Trophoblast cell (in vitro differentiated cells and primary cell): Measurements from ENCODE around the gene SIDT2.
A peak's percentile ranks its signal among the peaks of the same experiment; 100 is the strongest.

Source experiments
- DNase-seq, 2 donors: peaks; one replicate each; pipeline ENCODE4 v3.0.0-alpha.2; 2016
- H2AFZ ChIP-seq: 2 replicates; pipeline ENCODE4 v1.6.1; 2013; ENCODE audit warnings: low read length, moderate library complexity, mild to moderate bottlenecking; ENCODE audit not compliant: insufficient read depth, poor library complexity
- H2AK5ac ChIP-seq: 2 replicates; pipeline ENCODE4 v1.6.1; 2013; ENCODE audit warnings: mild to moderate bottlenecking, low read length
- H2BK120ac ChIP-seq: 2 replicates; pipeline ENCODE4 v1.6.1; 2013; ENCODE audit warnings: low read length, mild to moderate bottlenecking, moderate library complexity; ENCODE audit not compliant: insufficient read depth, poor library complexity
- H2BK12ac ChIP-seq: 2 replicates; pipeline ENCODE4 v1.6.1; 2013; ENCODE audit warnings: mild to moderate bottlenecking, low read length, moderate library complexity
- H2BK5ac ChIP-seq: 2 replicates; pipeline ENCODE4 v1.6.1; 2013; ENCODE audit warnings: low read length, low read depth, moderate library complexity, mild to moderate bottlenecking; ENCODE audit not compliant: poor library complexity
- H3K14ac ChIP-seq: 2 replicates; pipeline ENCODE4 v1.6.1; 2013; ENCODE audit warnings: mild to moderate bottlenecking, low read length
- H3K18ac ChIP-seq: 2 replicates; pipeline ENCODE4 v1.6.1; 2013; ENCODE audit warnings: mild to moderate bottlenecking, low read length
- H3K23ac ChIP-seq: 2 replicates; pipeline ENCODE4 v1.6.1; 2013; ENCODE audit warnings: low read length
- H3K27ac ChIP-seq: 2 replicates; pipeline ENCODE4 v1.5.1; 2013; ENCODE audit warnings: low read depth, mild to moderate bottlenecking, inconsistent platforms, low read length, moderate library complexity
- H3K27me3 ChIP-seq: 2 replicates; pipeline ENCODE4 v1.6.1; 2013; ENCODE audit warnings: inconsistent platforms, mild to moderate bottlenecking, low read length, moderate library complexity; ENCODE audit not compliant: insufficient read depth
- H3K36me3 ChIP-seq, 2 experiments: 1 replicate in 1 of 2; 2 replicates in 1 of 2; pipeline ENCODE4 v1.6.1; 2013; ENCODE audit warnings: low read length in 2 of 2, mild to moderate bottlenecking in 2 of 2, moderate library complexity in 1 of 2; ENCODE audit not compliant: insufficient read depth in 2 of 2, control insufficient read depth in 1 of 2
- H3K4ac ChIP-seq: 2 replicates; pipeline ENCODE4 v1.6.1; 2013; ENCODE audit warnings: low read depth, mild to moderate bottlenecking, low read length, moderate library complexity
- H3K4me1 ChIP-seq, 2 experiments: 1 replicate in 1 of 2; 2 replicates in 1 of 2; pipeline ENCODE4 v1.6.1; 2013; ENCODE audit warnings: low read length in 2 of 2, mild to moderate bottlenecking in 2 of 2, moderate library complexity in 1 of 2; ENCODE audit not compliant: insufficient read depth in 2 of 2, control insufficient read depth in 1 of 2
- H3K4me2 ChIP-seq: 2 replicates; pipeline ENCODE4 v1.6.1; 2013; ENCODE audit warnings: inconsistent platforms, mild to moderate bottlenecking, low read length, moderate library complexity
- H3K4me3 ChIP-seq: 2 replicates; pipeline ENCODE4 v1.5.1; 2013; ENCODE audit warnings: mild to moderate bottlenecking, low read depth, low read length, inconsistent platforms
- H3K79me1 ChIP-seq: one replicate; pipeline ENCODE4 v1.6.1; 2013; ENCODE audit warnings: low read length
- H3K79me2 ChIP-seq: 2 replicates; pipeline ENCODE4 v1.6.1; 2013; ENCODE audit warnings: low read length, mild to moderate bottlenecking; ENCODE audit not compliant: control insufficient read depth, insufficient read depth, poor library complexity
- H3K9ac ChIP-seq: 2 replicates; pipeline ENCODE4 v1.6.1; 2013; ENCODE audit warnings: mild to moderate bottlenecking, low read length
- H3K9me3 ChIP-seq: 2 replicates; pipeline ENCODE4 v1.6.1; 2013; ENCODE audit warnings: low read depth, mild to moderate bottlenecking, control low read depth, inconsistent platforms, low read length; ENCODE audit not compliant: insufficient read depth
- H4K12ac ChIP-seq: 2 replicates; pipeline ENCODE4 v1.6.1; 2013; ENCODE audit warnings: low read depth, mild to moderate bottlenecking, low read length, moderate library complexity
- H4K8ac ChIP-seq: 2 replicates; pipeline ENCODE4 v1.6.1; 2013; ENCODE audit warnings: low read depth, mild to moderate bottlenecking, low read length, moderate library complexity
- H4K91ac ChIP-seq: one replicate; pipeline ENCODE4 v1.6.1; 2013; ENCODE audit warnings: low read depth, mild to moderate bottlenecking, low read length, moderate library complexity
- WGBS: extraction: QIAGEN DNeasy Blood & Tissue Kit; methylation state at CpG from one replicate; pipeline ENCODE4 v1.1.7; 2013; ENCODE audit warnings: missing lambda C conversion rate; ENCODE audit not compliant: insufficient read length, insufficient coverage; ENCODE audit errors: extremely low coverage; 5-methylcytosine and 5-hydroxymethylcytosine counted together

The SIDT2 gene

GRCh38 chr11:117197516-117198456 is 19.2 kb downstream of the SIDT2 start:
- H4K12ac ChIP-seq = no peak overlapping the region

GRCh38 chr11:117198613-117199012 is 20.1 kb downstream of the SIDT2 start:
- WGBS = no CpG with 5 or more reads among the region's 4 CpGs
- Histone ChIP-seq H3K9ac (peak overlapping the region; percentile 62), H3K18ac (peak overlapping the region; percentile 24), H3K4me3 (no peak overlapping the region), H3K79me2 (peaks cover 40% of the 10 kb centered on the region), H3K27me3 (no peaks in the 10 kb centered on the region), H3K36me3 (peaks cover 35 to 37% of the 10 kb centered on the region in 2 experiments), H3K4me2 (peak overlapping the region; percentile 52), H4K91ac (peak overlapping the region; percentile 89), H3K4ac (peak overlapping the region; percentile 70), H3K4me1 (peaks cover 50 to 51% of the 10 kb centered on the region in 2 experiments), H2AK5ac (peak overlapping the region; percentile 40), H3K14ac (peak overlapping the region; percentile 31), H2AFZ (peak overlapping the region; percentile 2), H2BK120ac (peak overlapping the region; percentile 71), H3K9me3 (no peaks in the 10 kb centered on the region), H2BK12ac (peak overlapping the region; percentile 47), H3K23ac (no peak overlapping the region), H3K79me1 (peaks cover 26% of the 10 kb centered on the region), H3K27ac (peak overlapping the region; percentile 88), H4K12ac (peak overlapping the region; percentile 7), H2BK5ac (peak overlapping the region; percentile 60), H4K8ac (peak overlapping the region; percentile 16)
- DNase-seq = no peak

More at GRCh38 chr11:117197516-117198456, 19.2 kb downstream of the SIDT2 start:
- no CpG with 5 or more reads among the region's 17 CpGs for WGBS
- Histone ChIP-seq H3K27ac (peak overlapping the region; percentile 88), H3K36me3 (peaks cover 33 to 34% of the 10 kb centered on the region in 2 experiments), H3K4me1 (peaks cover 44 to 50% of the 10 kb centered on the region in 2 experiments), H3K79me1 (peaks cover 26% of the 10 kb centered on the region), H3K23ac (no peak overlapping the region), H2AK5ac (peak overlapping the region; percentile 54), H3K9me3 (no peaks in the 10 kb centered on the region), H2BK12ac (peak overlapping the region; percentile 75), H3K79me2 (peaks cover 40% of the 10 kb centered on the region), H2BK120ac (peak overlapping the region; percentile 71), H3K4me2 (peak overlapping the region; percentile 52), H3K18ac (peak overlapping the region; percentile 24), H4K91ac (peak overlapping the region; percentile 89), H4K8ac (peak overlapping the region; percentile 16), H2BK5ac (peak overlapping the region; percentile 60), H3K4me3 (no peak overlapping the region), H3K14ac (peak overlapping the region; percentile 31), H3K4ac (peak overlapping the region; percentile 28), H3K9ac (no peak overlapping the region), H2AFZ (peak overlapping the region; percentile 2), H3K27me3 (no peaks in the 10 kb centered on the region)
- no peak for DNase-seq

- Histone ChIP-seq H3K79me1 (peaks cover 26% of the 10 kb centered on the region), H3K27me3 (no peaks in the 10 kb centered on the region), H3K4me2 (peak within 1 kb of the TSS; percentile 82), H3K4me1 (peaks cover 50 to 51% of the 10 kb centered on the region in 2 experiments), H3K9ac (peak within 1 kb of the TSS; percentile 99), H3K23ac (no peak within 1 kb of the TSS), H3K4me3 (peak within 1 kb of the TSS; percentile 85), H3K9me3 (no peaks in the 10 kb centered on the region), H2BK12ac (peak within 1 kb of the TSS; percentile 54), H3K79me2 (peaks cover 40% of the 10 kb centered on the region), H4K8ac (peak within 1 kb of the TSS; percentile 85), H2BK120ac (peak within 1 kb of the TSS; percentile 88), H3K14ac (peak within 1 kb of the TSS; percentile 96), H4K12ac (peak within 1 kb of the TSS; percentile 68), H3K4ac (peak within 1 kb of the TSS; percentile 97), H2AFZ (peak within 1 kb of the TSS; percentile 24), H2AK5ac (peak within 1 kb of the TSS; percentile 78), H3K27ac (peak within 1 kb of the TSS; percentile 96), H2BK5ac (peak within 1 kb of the TSS; percentile 96), H3K36me3 (peaks cover 42 to 43% of the 10 kb centered on the region in 2 experiments), H4K91ac (peak within 1 kb of the TSS; percentile 89), H3K18ac (peak within 1 kb of the TSS; percentile 89)
- peak in 1 of 2 donors; percentile 54 for DNase-seq
- WGBS = no CpG with 5 or more reads among the region's 34 CpGs
Measured at GRCh38 chr11:117199053-117199915, 20.7 kb downstream of the SIDT2 start, which contains the start of gene TAGLN. TSS of gene TAGLN (plus strand) at chr11:117199370. CDS start at chr11:117203014, 3,644 bp downstream.
